PC-3 (cell line): ENCODE data around the gene DUXB.

Experiments used
- CTCF ChIP-seq: fragments of 300-600 bp; sonication (generic); conservative IDR thresholded peaks from 2 replicates; pipeline ENCODE4 v1.5.1; 2017; ENCODE audit warnings: antibody characterized with exemption, low read depth, mild to moderate bottlenecking, low read length
- EZH2 ChIP-seq: fragments of 300-600 bp; sonication (generic); IDR thresholded peaks from one replicate; pipeline ENCODE4 v1.6.1; 2017; ENCODE audit warnings: antibody characterized with exemption, mild to moderate bottlenecking, low read length; ENCODE audit not compliant: unreplicated experiment

GRCh38 chr16:75697571-75697970 is 3.7 kb downstream of the DUXB start:
- TF ChIP-seq CTCF = no peak
- TF ChIP-seq EZH2 = no peak
